Choroid plexus epithelial cell (primary cell): ENCODE data around the gene RTF2.

ENCODE experiments used
- DNase-seq: peaks from one replicate; pipeline ENCODE4 v3.0.0-alpha.2; 2010; ENCODE audit warnings: low read depth
- H3K4me3 ChIP-seq: 2 replicates; pipeline ENCODE4 v1.5.1; 2011; ENCODE audit warnings: low read depth, mild to moderate bottlenecking, control low read depth, low read length, moderate library complexity
- TF ChIP-seq, protein P1 (sequence below): conservative IDR thresholded peaks from 2 replicates; pipeline ENCODE4 v1.5.1; 2011; ENCODE audit warnings: low read depth, mild to moderate bottlenecking, control low read depth, inconsistent platforms, low read length, moderate library complexity

RTF2 gene

DNA sequence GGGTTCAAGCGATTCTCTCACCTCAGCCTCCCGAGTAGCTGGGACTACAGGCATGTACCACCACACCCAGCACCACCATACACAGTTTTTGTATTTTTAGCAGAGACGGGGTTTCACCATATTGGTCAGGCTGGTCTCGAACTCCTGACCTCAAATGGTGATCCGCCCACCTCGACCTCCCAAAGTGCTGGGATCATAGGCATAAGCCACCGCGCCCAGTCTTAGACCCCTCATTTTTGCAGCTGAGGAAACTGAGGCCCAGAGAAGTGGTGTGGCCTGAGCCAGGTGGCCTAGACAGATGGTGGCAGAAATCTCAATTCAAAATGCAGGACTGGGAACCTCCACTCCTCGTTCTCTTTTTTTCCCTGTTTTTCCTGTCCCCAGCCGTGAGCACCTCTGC is 43.5 kb downstream of the RTF2 start:
- DNase-seq = no peak
- TF ChIP-seq, protein P1, sequence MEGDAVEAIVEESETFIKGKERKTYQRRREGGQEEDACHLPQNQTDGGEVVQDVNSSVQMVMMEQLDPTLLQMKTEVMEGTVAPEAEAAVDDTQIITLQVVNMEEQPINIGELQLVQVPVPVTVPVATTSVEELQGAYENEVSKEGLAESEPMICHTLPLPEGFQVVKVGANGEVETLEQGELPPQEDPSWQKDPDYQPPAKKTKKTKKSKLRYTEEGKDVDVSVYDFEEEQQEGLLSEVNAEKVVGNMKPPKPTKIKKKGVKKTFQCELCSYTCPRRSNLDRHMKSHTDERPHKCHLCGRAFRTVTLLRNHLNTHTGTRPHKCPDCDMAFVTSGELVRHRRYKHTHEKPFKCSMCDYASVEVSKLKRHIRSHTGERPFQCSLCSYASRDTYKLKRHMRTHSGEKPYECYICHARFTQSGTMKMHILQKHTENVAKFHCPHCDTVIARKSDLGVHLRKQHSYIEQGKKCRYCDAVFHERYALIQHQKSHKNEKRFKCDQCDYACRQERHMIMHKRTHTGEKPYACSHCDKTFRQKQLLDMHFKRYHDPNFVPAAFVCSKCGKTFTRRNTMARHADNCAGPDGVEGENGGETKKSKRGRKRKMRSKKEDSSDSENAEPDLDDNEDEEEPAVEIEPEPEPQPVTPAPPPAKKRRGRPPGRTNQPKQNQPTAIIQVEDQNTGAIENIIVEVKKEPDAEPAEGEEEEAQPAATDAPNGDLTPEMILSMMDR = no peak
- no peak overlapping the region for H3K4me3 ChIP-seq

- no peak overlapping the region for H3K4me3 ChIP-seq
- no peak for DNase-seq
- TF ChIP-seq, protein P1 = no peak
Observed at GRCh38 chr20:56513161-56514150, 45.0 kb downstream of the RTF2 start.

GRCh38 chr20:56516631-56517030 is 48.2 kb downstream of the RTF2 start:
- no peak for DNase-seq
- H3K4me3 ChIP-seq = no peak overlapping the region
- TF ChIP-seq, protein P1 = no peak

DNA sequence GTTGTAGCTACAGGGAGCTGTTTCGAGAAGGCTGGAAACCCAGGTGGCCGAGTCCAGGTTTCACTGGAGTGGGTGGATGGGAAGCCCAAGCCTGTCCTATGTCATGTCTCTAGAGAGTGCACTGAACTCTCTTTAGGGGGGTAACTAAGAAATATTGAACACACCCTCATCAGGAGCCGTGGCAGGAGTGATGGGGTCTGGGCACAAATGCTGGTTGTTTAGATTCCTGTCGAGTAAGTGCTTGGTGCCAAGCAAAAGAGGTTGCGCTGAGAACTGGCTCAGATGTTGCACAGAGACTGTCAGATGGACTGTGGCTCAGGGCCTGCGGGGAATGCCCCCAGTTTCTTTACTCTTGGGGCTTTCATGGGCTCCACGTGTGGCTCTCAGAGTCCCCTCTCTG is 48.8 kb downstream of the RTF2 start:
- DNase-seq = no peak
- TF ChIP-seq, protein P1 = no peak
- no peak overlapping the region for H3K4me3 ChIP-seq

GRCh38 chr20:56517641-56518040 is 49.2 kb downstream of the RTF2 start:
- TF ChIP-seq, protein P1 = no peak
- H3K4me3 ChIP-seq = no peak overlapping the region
- no peak for DNase-seq

- TF ChIP-seq, protein P1 = no peak
- no peak for DNase-seq
- H3K4me3 ChIP-seq = no peak overlapping the region
Observed at GRCh38 chr20:56518126-56518525, 49.7 kb downstream of the RTF2 start.
